B cell (primary cell): ENCODE data around the gene KIF9. TPM values are rescaled to one million over a fixed set of nuclear protein-coding genes. Genes with fewer than 3 reads are reported as not detected.

Experiments used
- ATAC-seq: fragments of 200-7000 bp; cut with Tn5 transposase; one replicate; pipeline ENCODE4 v1.10.0; 2021; ENCODE audit warnings: low read depth, mild to moderate bottlenecking, moderate number of reproducible peaks, moderate library complexity
- CTCF ChIA-PET: fragments of 350-600 bp; sonication (Branson Sonifier 250); formaldehyde crosslinking; loops from one replicate; lab custom pipeline; 2021; ENCODE audit warnings: antibody characterized with exemption, inconsistent platforms; lab: Charles Lee
- POLR2A ChIA-PET: fragments of 350-600 bp; sonication (Branson Sonifier 250); formaldehyde crosslinking; loops from one replicate; lab custom pipeline; 2021; ENCODE audit warnings: antibody characterized with exemption; lab: Charles Lee
- DNase-seq: peaks from one replicate; pipeline ENCODE4 v3.0.0; 2013
- H2AFZ ChIP-seq: 2 replicates; pipeline ENCODE4 v1.6.1; 2012; ENCODE audit warnings: mild to moderate bottlenecking, low read depth, low read length; ENCODE audit not compliant: insufficient read depth, poor library complexity, severe bottlenecking
- H3K27ac ChIP-seq, 2 donors: 1 replicate in 1 of 2; 2 replicates in 1 of 2; pipeline ENCODE4 v1.5.1; 2012 to 2013; ENCODE audit warnings: low read length in 2 of 2, mild to moderate bottlenecking in 2 of 2, moderate library complexity in 1 of 2
- H3K27me3 ChIP-seq, 4 experiments: fragments of 200-600 bp in 1 of 4; sonication (generic) in 1 of 4; replicated peaks in 1 of 4; 1 replicate in 2 of 4; 2 replicates in 2 of 4; pipeline versions ENCODE4 v1.6.1 to v1.7.0; 2013 to 2016; ENCODE audit warnings: low read length in 3 of 4, mild to moderate bottlenecking in 2 of 4, mixed read lengths in 1 of 4, moderate library complexity in 1 of 4; ENCODE audit not compliant: insufficient read depth in 4 of 4, control insufficient read depth in 3 of 4; ENCODE audit errors: control extremely low read depth in 1 of 4
- H3K36me3 ChIP-seq, 2 experiments: replicated peaks in 1 of 2; 1 replicate in 1 of 2; 2 replicates in 1 of 2; pipeline versions ENCODE4 v1.6.1 to v1.7.1; 2013; ENCODE audit warnings: low read length in 1 of 2; ENCODE audit not compliant: insufficient read depth in 2 of 2, control insufficient read depth in 1 of 2; ENCODE audit errors: control extremely low read depth in 1 of 2, extremely low read depth in 1 of 2
- H3K4me1 ChIP-seq, 2 donors: fragments of 200-600 bp in 1 of 2; sonication (generic) in 1 of 2; 1 replicate in 1 of 2; 2 replicates in 1 of 2; pipeline versions ENCODE4 v1.5.1 to v1.6.1; 2013 to 2017; ENCODE audit warnings: low read length in 2 of 2; ENCODE audit not compliant: control insufficient read depth in 2 of 2, insufficient read depth in 2 of 2
- H3K4me2 ChIP-seq: replicated peaks from 2 replicates; pipeline ENCODE3; 2012; ENCODE audit warnings: mild to moderate bottlenecking, low read depth, low read length; ENCODE audit not compliant: poor library complexity, severe bottlenecking
- H3K4me3 ChIP-seq, 5 experiments: fragments of 200-600 bp in 1 of 5; sonication (generic) in 1 of 5; 1 replicate in 3 of 5; 2 replicates in 2 of 5; pipeline versions ENCODE4 v1.5.1 to v1.7.0; 2011 to 2016; ENCODE audit warnings: low read length in 4 of 5, mild to moderate bottlenecking in 4 of 5, low read depth in 2 of 5, control low read depth in 1 of 5, moderate library complexity in 1 of 5; ENCODE audit not compliant: insufficient read depth in 1 of 5; ENCODE audit errors: control extremely low read depth in 1 of 5, extremely low read depth in 1 of 5
- H3K79me2 ChIP-seq: fragments of 200-600 bp; sonication (generic); one replicate; pipeline ENCODE4 v1.6.0; 2016; ENCODE audit warnings: low read length; ENCODE audit not compliant: control insufficient read depth, insufficient read depth
- H3K9ac ChIP-seq: fragments of 200-600 bp; sonication (generic); 2 replicates; pipeline ENCODE4 v1.6.1; 2017; ENCODE audit warnings: mild to moderate bottlenecking, low read length, moderate library complexity
- H3K9me3 ChIP-seq, 3 donors: one replicate each; pipeline versions ENCODE4 v1.6.1 to v1.7.1; 2013; ENCODE audit warnings: low read length in 2 of 3; ENCODE audit not compliant: control insufficient read depth in 2 of 3, insufficient read depth in 1 of 3; ENCODE audit errors: control extremely low read depth in 1 of 3
- H4K20me1 ChIP-seq: 2 replicates; pipeline ENCODE4 v1.6.0; 2012; ENCODE audit warnings: mild to moderate bottlenecking, low read length; ENCODE audit not compliant: insufficient read depth, control insufficient read depth, poor library complexity, severe bottlenecking
- H3K27ac Mint-ChIP-seq: one replicate; pipeline ENCODE4 v1.8.0; 2021; ENCODE audit warnings: mixed read lengths
- H3K27me3 Mint-ChIP-seq: one replicate; pipeline ENCODE4 v1.8.0; 2021; ENCODE audit warnings: mixed read lengths
- H3K4me1 Mint-ChIP-seq: one replicate; pipeline ENCODE4 v1.8.0; 2021; ENCODE audit warnings: mixed read lengths
- H3K4me3 Mint-ChIP-seq: one replicate; pipeline ENCODE4 v1.8.0; 2021; ENCODE audit warnings: mixed read lengths
- H3K9me3 Mint-ChIP-seq: one replicate; pipeline ENCODE4 v1.8.0; 2022; ENCODE audit warnings: mixed read lengths; ENCODE audit not compliant: insufficient read depth
- CTCF ChIP-seq: fragments of 200-600 bp; IDR thresholded peaks from one replicate; pipeline ENCODE4 v1.8.0; 2022; ENCODE audit warnings: antibody characterized with exemption, mild to moderate bottlenecking
- EZH2 ChIP-seq: IDR thresholded peaks from 2 replicates; pipeline ENCODE4 v1.6.1; 2012; ENCODE audit warnings: borderline replicate concordance, low read depth, mild to moderate bottlenecking, moderate library complexity, low read length; ENCODE audit not compliant: insufficient read depth, poor library complexity, severe bottlenecking
- WGBS: methylation state at CpG from one replicate; pipeline ENCODE4 v1.1.5; 2013; ENCODE audit warnings: missing lambda C conversion rate; ENCODE audit not compliant: insufficient coverage; 5-methylcytosine and 5-hydroxymethylcytosine counted together
- intact Hi-C: fragments of 100-400 bp; cut with micrococcal nuclease; formaldehyde crosslinking; loops from one replicate; pipeline ENCODE4 v1.10.0; 2022
- polyA plus RNA-seq: library from polyadenylated mRNA; depleted of rRNA; stranded (reverse); fragments of >200 nt; gene quantifications from 2 replicates; pipeline ENCODE4 v1.2.3, GENCODE V29; 2012
- total RNA-seq, 2 donors: library from RNA; stranded (reverse); fragments of 120-200 nt in 1 of 2; gene quantifications; 1 replicate in 1 of 2; 2 replicates in 1 of 2; pipeline versions ENCODE4 v1.2.3 to v1.2.4, GENCODE V29; 2013 to 2022

Gene KIF9
- total and polyA plus RNA-seq, 2 donors (not counting 1 experiment from before 2014, with no cell fraction given) = 3.0 to 3.8 TPM

GRCh38 chr3:47261301-47261700 is 21.3 kb downstream of the KIF9 start:
- intact Hi-C loops = no loop called here
- H3K4me2 ChIP-seq = no peak overlapping the region
- H3K27ac Mint-ChIP-seq = no peak overlapping the region
- ChIA-PET CTCF (interaction anchor here (0.9 kb wide), 1 partner anchor 63 kb away, joined by 3 read pairs; no protein-coding TSS in a partner anchor), POLR2A (no interaction called here)
- no peak overlapping the region for H3K9ac ChIP-seq
- no peaks in the 10 kb centered on the region for H3K9me3 Mint-ChIP-seq
- no peak overlapping the region for H3K4me3 ChIP-seq
- WGBS = 95% methylated on average over 3 of the region's 3 CpGs
- no peaks in the 10 kb centered on the region for H3K27me3 Mint-ChIP-seq
- H3K9me3 ChIP-seq = no peaks in the 10 kb centered on the region
- no peak for TF ChIP-seq EZH2
- TF ChIP-seq CTCF = no peak
- no peaks in the 10 kb centered on the region for H3K4me1 ChIP-seq
- H2AFZ ChIP-seq = no peak overlapping the region
- no peaks in the 10 kb centered on the region for H3K36me3 ChIP-seq
- no peak overlapping the region for H3K4me3 Mint-ChIP-seq
- no peak for DNase-seq
- no peak overlapping the region for H3K27ac ChIP-seq
- no peaks in the 10 kb centered on the region for H4K20me1 ChIP-seq
- no peaks in the 10 kb centered on the region for H3K27me3 ChIP-seq
- ATAC-seq = no peak
- no peaks in the 10 kb centered on the region for H3K4me1 Mint-ChIP-seq
- H3K79me2 ChIP-seq = no peaks in the 10 kb centered on the region

- no peak for ATAC-seq
- Histone ChIP-seq H3K9me3 (no peaks in the 10 kb centered on the region), H4K20me1 (no peaks in the 10 kb centered on the region), H3K27me3 (no peaks in the 10 kb centered on the region), H3K4me2 (no peak overlapping the region), H2AFZ (no peak overlapping the region), H3K4me1 (no peaks in the 10 kb centered on the region), H3K79me2 (no peaks in the 10 kb centered on the region), H3K27ac (no peak overlapping the region), H3K4me3 (no peak overlapping the region), H3K9ac (no peak overlapping the region), H3K36me3 (no peaks in the 10 kb centered on the region)
- intact Hi-C loops = no loop called here
- WGBS = 89% methylated on average over 4 of the region's 4 CpGs
- no peak overlapping the region for H3K27ac Mint-ChIP-seq
- H3K9me3 Mint-ChIP-seq = no peaks in the 10 kb centered on the region
- H3K27me3 Mint-ChIP-seq = no peaks in the 10 kb centered on the region
- no peak overlapping the region for H3K4me3 Mint-ChIP-seq
- POLR2A ChIA-PET = no interaction called here
- TF ChIP-seq EZH2 (no peak), CTCF (no peak)
- DNase-seq = no peak
- H3K4me1 Mint-ChIP-seq = no peaks in the 10 kb centered on the region
- CTCF ChIA-PET = no interaction called here
These were observed 22.0 kb downstream of the KIF9 start for GRCh38 chr3:47260605-47261004.
